T47D (cell line): ENCODE results near the gene EMC10.

ENCODE experiments used
- DNase-seq, 2 experiments: peaks; one replicate each; pipeline versions ENCODE4 v3.0.0 to v3.0.0-alpha.2; 2011 to 2012; ENCODE audit warnings: low read depth in 1 of 2, low spot score in 1 of 2
- JUND ChIP-seq: IDR thresholded peaks from 2 replicates; pipeline ENCODE4 v1.6.1; 2012; ENCODE audit warnings: low read depth
- in situ Hi-C: cut with HindIII; loops from 2 replicates; pipeline ENCODE4 v1.10.0; 2016; ENCODE audit warnings: low sequenced_read_pairs, low pct_unique_long_range_greater_than_20kb

EMC10 gene

GRCh38 chr19:50486823-50487515 is 10.7 kb downstream of the EMC10 start:
- no peak for TF ChIP-seq JUND
- DNase-seq = peak in 1 of 2 experiments; percentile 69
- in situ Hi-C loops = no loop called here

GRCh38 chr19:50488389-50489194 is 12.3 kb downstream of the EMC10 start:
- in situ Hi-C loops = no loop called here
- DNase-seq = no peak
- no peak for TF ChIP-seq JUND

GRCh38 chr19:50489461-50490011 is 13.2 kb downstream of the EMC10 start:
- DNase-seq = no peak
- TF ChIP-seq JUND = no peak
- in situ Hi-C loops = no loop called here

GRCh38 chr19:50490411-50490811 is 14.1 kb downstream of the EMC10 start:
- in situ Hi-C loops = no loop called here
- TF ChIP-seq JUND = no peak
- no peak for DNase-seq

- TF ChIP-seq JUND = no peak
- no peak for DNase-seq
- in situ Hi-C loops = no loop called here
Measured at GRCh38 chr19:50490991-50491472, 14.7 kb downstream of the EMC10 start.

- in situ Hi-C loops = no loop called here
- DNase-seq = peak in 1 of 2 experiments; percentile 70
- no peak for TF ChIP-seq JUND
Measured at GRCh38 chr19:50492303-50493052, 16.2 kb downstream of the EMC10 start.

- in situ Hi-C loops = no loop called here
- no peak for DNase-seq
- TF ChIP-seq JUND = no peak
Measured at GRCh38 chr19:50493171-50493570, 16.9 kb downstream of the EMC10 start.

GRCh38 chr19:50494186-50495019 is 18.1 kb downstream of the EMC10 start:
- in situ Hi-C loops = no loop called here
- TF ChIP-seq JUND = no peak
- no peak for DNase-seq

- no peak for TF ChIP-seq JUND
- in situ Hi-C loops = no loop called here
- no peak for DNase-seq
Measured at GRCh38 chr19:50495020-50495531, 18.8 kb downstream of the EMC10 start.

GRCh38 chr19:50496189-50497021 is 20.1 kb downstream of the EMC10 start:
- no peak for TF ChIP-seq JUND
- no peak for DNase-seq
- in situ Hi-C loops = no loop called here

- in situ Hi-C loops = no loop called here
- DNase-seq = no peak
- no peak for TF ChIP-seq JUND
Measured at GRCh38 chr19:50497022-50497405, 20.7 kb downstream of the EMC10 start.
